HepG2 (cell line): ENCODE measurements around the gene KPNA4. TPM values are rescaled to one million over a fixed set of nuclear protein-coding genes. Genes with fewer than 3 reads are reported as not detected.

Experiments
- ADNP ChIP-seq: sonication (generic); formaldehyde crosslinking; IDR thresholded peaks from 2 replicates; pipeline ENCODE4 v1.4.0; 2020; ENCODE audit warnings: missing genetic modification reagents
- CERS6 ChIP-seq: sonication (generic); formaldehyde crosslinking; IDR thresholded peaks from 2 replicates; pipeline ENCODE4 v1.5.0; 2020; ENCODE audit warnings: missing genetic modification reagents
- DPF2 ChIP-seq: sonication (generic); formaldehyde crosslinking; IDR thresholded peaks from 2 replicates; pipeline ENCODE4 v1.4.0; 2020; ENCODE audit warnings: mild to moderate bottlenecking, low read depth, missing genetic modification reagents, borderline replicate concordance
- E2F5 ChIP-seq: sonication (generic); formaldehyde crosslinking; conservative IDR thresholded peaks from 2 replicates; pipeline ENCODE4 v1.4.0; 2020; ENCODE audit warnings: missing genetic modification reagents
- KAT7 ChIP-seq: IDR thresholded peaks from 2 replicates; pipeline ENCODE4 v1.6.1; 2018; ENCODE audit warnings: borderline replicate concordance, missing compliant biosample characterization
- MEIS2 ChIP-seq: sonication (generic); formaldehyde crosslinking; IDR thresholded peaks from 2 replicates; pipeline ENCODE4 v1.9.0; 2021; ENCODE audit warnings: mild to moderate bottlenecking, missing genetic modification reagents
- PAX8 ChIP-seq: sonication (generic); formaldehyde crosslinking; IDR thresholded peaks from 2 replicates; pipeline ENCODE4 v1.8.0; 2022; ENCODE audit warnings: mild to moderate bottlenecking, missing genetic modification reagents, borderline replicate concordance
- RFX1 ChIP-seq: fragments of 450-650 bp; IDR thresholded peaks from 2 replicates; pipeline ENCODE4 v1.6.1; 2017
- SP2 ChIP-seq: sonication (generic); formaldehyde crosslinking; IDR thresholded peaks from 2 replicates; pipeline ENCODE4 v1.5.1; 2020; ENCODE audit warnings: mild to moderate bottlenecking, missing genetic modification reagents
- SUZ12 ChIP-seq: fragments of 150-350 bp; IDR thresholded peaks from 2 replicates; pipeline ENCODE4 v1.6.1; 2014; ENCODE audit warnings: low read depth, low read length
- U2AF2 ChIP-seq: fragments of 200-400 bp; formaldehyde crosslinking; IDR thresholded peaks from 2 replicates; pipeline ENCODE4 v1.6.1; 2017; ENCODE audit warnings: low read depth, mild to moderate bottlenecking, low read length
- ZBTB1 ChIP-seq: sonication (generic); formaldehyde crosslinking; IDR thresholded peaks from 2 replicates; pipeline ENCODE4 v1.4.0; 2020; ENCODE audit warnings: missing genetic modification reagents, borderline replicate concordance
- ZBTB38 ChIP-seq: sonication (generic); formaldehyde crosslinking; IDR thresholded peaks from 2 replicates; pipeline ENCODE4 v1.5.1; 2020; ENCODE audit warnings: mild to moderate bottlenecking, missing genetic modification reagents
- ZEB1 ChIP-seq: IDR thresholded peaks from 2 replicates; pipeline ENCODE4 v1.6.1; 2012; ENCODE audit warnings: mild to moderate bottlenecking, low read depth, inconsistent platforms; ENCODE audit not compliant: insufficient replicate concordance
- ZMAT5 ChIP-seq: sonication (generic); formaldehyde crosslinking; IDR thresholded peaks from 2 replicates; pipeline ENCODE4 v1.5.0; 2020; ENCODE audit warnings: mild to moderate bottlenecking, low read depth, missing genetic modification reagents, borderline replicate concordance
- ZNF414 ChIP-seq: sonication (generic); formaldehyde crosslinking; IDR thresholded peaks from 2 replicates; pipeline ENCODE4 v1.5.0; 2020; ENCODE audit warnings: missing genetic modification reagents
- ZNF432 ChIP-seq: sonication (generic); formaldehyde crosslinking; IDR thresholded peaks from 2 replicates; pipeline ENCODE4 v1.5.0; 2020; ENCODE audit warnings: missing genetic modification reagents, mild to moderate bottlenecking, borderline replicate concordance
- ZNF460 ChIP-seq: sonication (generic); formaldehyde crosslinking; IDR thresholded peaks from 2 replicates; pipeline ENCODE4 v1.5.1; 2020; ENCODE audit warnings: missing genetic modification reagents, mild to moderate bottlenecking, borderline replicate concordance
- ZNF572 ChIP-seq: sonication (generic); formaldehyde crosslinking; IDR thresholded peaks from 2 replicates; pipeline ENCODE4 v1.5.1; 2020; ENCODE audit warnings: mild to moderate bottlenecking, missing genetic modification reagents
- ZNF609 ChIP-seq: sonication (generic); formaldehyde crosslinking; IDR thresholded peaks from 2 replicates; pipeline ENCODE4 v1.4.0; 2020; ENCODE audit warnings: mild to moderate bottlenecking, missing genetic modification reagents, borderline replicate concordance
- ZNF792 ChIP-seq: IDR thresholded peaks from 2 replicates; pipeline ENCODE4 v1.6.1; 2016
- polyA plus RNA-seq, 8 experiments: library from polyadenylated mRNA; depleted of rRNA in 3 of 8; stranded (reverse) in 7 of 8; unstranded in 1 of 8; fragments of >200 nt; fragmentation: Illumina TruSeq in 4 of 8; extraction: Trizol in 4 of 8; gene quantifications; 2 replicates each; pipeline versions ENCODE4 v1.2.1 to v1.2.3, GENCODE V29; 2011 to 2016; ENCODE audit warnings: low read depth in 4 of 8, missing spikeins in 1 of 8, mixed read lengths in 1 of 8; ENCODE audit not compliant: insufficient read depth in 1 of 8
- total RNA-seq, 5 experiments: library from RNA; depleted of rRNA; stranded (reverse); fragments of >200 nt; fragmentation: Illumina TruSeq; extraction: Trizol; gene quantifications; 2 replicates each; pipeline ENCODE4 v1.2.3, GENCODE V29; 2016; ENCODE audit warnings: low read depth in 1 of 5

KPNA4 gene
- total and polyA plus RNA-seq, 2 of the 13 experiments (the other 11 are each of a cell fraction or from before 2014, with no cell fraction given): 9.9 to 27.9 TPM

- no peak for TF ChIP-seq ZMAT5 (CRISPR knock-in tag)
- no peak for TF ChIP-seq ZNF432 (CRISPR knock-in tag)
- no peak for TF ChIP-seq DPF2 (CRISPR knock-in tag)
- no peak for TF ChIP-seq ADNP (CRISPR knock-in tag)
- peak; percentile 74 for TF ChIP-seq SP2 (CRISPR knock-in tag)
- TF ChIP-seq ZNF792 (CRISPR knock-in tag): no peak
- no peak for TF ChIP-seq RFX1
- TF ChIP-seq ZBTB1: no peak
- no peak for TF ChIP-seq CERS6 (CRISPR knock-in tag)
- no peak; the same call in 1 of the 2 replicates for TF ChIP-seq KAT7 (CRISPR knock-in tag)
- TF ChIP-seq ZNF572: no peak
- no peak for TF ChIP-seq ZNF460 (CRISPR knock-in tag)
- TF ChIP-seq ZBTB38: no peak
- TF ChIP-seq ZEB1: no peak
- 0 out of 2 replicates have a peak, but pooled peaks have one; percentile 76 for TF ChIP-seq PAX8
- TF ChIP-seq ZNF414 (CRISPR knock-in tag): peak; percentile 33; the same call in 1 of the 2 replicates
- no peak for TF ChIP-seq U2AF2
- 0 out of 2 replicates have a peak, but pooled peaks have one; percentile 10 for TF ChIP-seq E2F5 (CRISPR knock-in tag)
- 0 out of 2 replicates have a peak, but pooled peaks have one; percentile 6 for TF ChIP-seq MEIS2 (CRISPR knock-in tag)
- peak; percentile 45; the same call in 1 of the 2 replicates for TF ChIP-seq ZNF609 (CRISPR knock-in tag)
- no peak for TF ChIP-seq SUZ12
Measured at GRCh38 chr3:160565442-160566403, at the start of gene KPNA4 (continued).
